PC-3 (cell line): ENCODE measurements around the gene MED12. TPM values are rescaled to one million over a fixed set of nuclear protein-coding genes. Genes with fewer than 3 reads are reported as not detected.
A peak's percentile ranks its signal among the peaks of the same experiment; 100 is the strongest.

Source experiments
- ATAC-seq: fragments of 200-7000 bp; cut with Tn5 transposase; 2 replicates; pipeline ENCODE4 v1.9.1; 2020; ENCODE audit warnings: mild to moderate bottlenecking, moderate library complexity
- BruUV-seq: library from RNA; stranded (reverse); fragments of 400-500 nt; replicated peaks from 2 replicates; lab custom pipeline; 2021; lab: Mats Ljungman, UMichigan
- CTCF ChIA-PET: fragments of 300-600 bp; sonication (Branson Sonifier 250); formaldehyde crosslinking; loops from one replicate; lab custom pipeline; 2022; ENCODE audit warnings: antibody characterized with exemption; lab: Charles Lee
- POLR2A ChIA-PET: fragments of 300-600 bp; sonication (Branson Sonifier 250); formaldehyde crosslinking; loops from one replicate; lab custom pipeline; 2022; ENCODE audit warnings: antibody characterized with exemption; ENCODE audit not compliant: unreplicated experiment; lab: Charles Lee
- DNase-seq: peaks from one replicate; pipeline ENCODE4 v3.0.0-alpha.2; 2015
- H2AFZ ChIP-seq: fragments of 300-600 bp; sonication (generic); 2 replicates; pipeline ENCODE4 v1.6.0; 2016; ENCODE audit warnings: antibody characterized with exemption, low read length
- H3F3A ChIP-seq: fragments of 300-600 bp; sonication (generic); one replicate; pipeline ENCODE4 v1.6.0; 2017; ENCODE audit warnings: antibody characterized with exemption, low read length, control low read depth, mild to moderate bottlenecking; ENCODE audit not compliant: unreplicated experiment
- H3K27ac ChIP-seq: fragments of 300-600 bp; sonication (generic); 2 replicates; pipeline ENCODE4 v1.5.1; 2016; ENCODE audit warnings: mild to moderate bottlenecking, low read length
- H3K27me3 ChIP-seq: fragments of 300-600 bp; sonication (generic); 2 replicates; pipeline ENCODE4 v1.6.1; 2016; ENCODE audit warnings: low read length, mixed read lengths
- H3K36me3 ChIP-seq: fragments of 300-600 bp; sonication (generic); 2 replicates; pipeline ENCODE4 v1.6.1; 2016; ENCODE audit warnings: low read depth, mixed run types, low read length, mixed read lengths
- H3K4me1 ChIP-seq: fragments of 300-600 bp; sonication (generic); 2 replicates; pipeline ENCODE4 v1.5.1; 2016; ENCODE audit warnings: low read length; ENCODE audit not compliant: insufficient read depth
- H3K4me2 ChIP-seq: fragments of 300-600 bp; sonication (generic); 2 replicates; pipeline ENCODE4 v1.6.0; 2016; ENCODE audit warnings: low read length
- H3K4me3 ChIP-seq: fragments of 300-600 bp; sonication (generic); 2 replicates; pipeline ENCODE4 v1.5.1; 2016; ENCODE audit warnings: mild to moderate bottlenecking, low read length, mixed read lengths
- H3K79me2 ChIP-seq: fragments of 300-600 bp; sonication (generic); 2 replicates; pipeline ENCODE4 v1.6.1; 2017; ENCODE audit warnings: low read length, mixed read lengths
- H3K9ac ChIP-seq: fragments of 300-600 bp; sonication (generic); 2 replicates; pipeline ENCODE4 v1.6.0; 2016; ENCODE audit warnings: mild to moderate bottlenecking, low read length
- H3K9me2 ChIP-seq: fragments of 300-600 bp; sonication (generic); replicated peaks from 2 replicates; pipeline ENCODE4 v1.6.1; 2016; ENCODE audit warnings: mixed run types, low read length, mixed read lengths
- H3K9me3 ChIP-seq: fragments of 300-600 bp; sonication (generic); 2 replicates; pipeline ENCODE4 v1.6.1; 2016; ENCODE audit warnings: low read length, mixed read lengths
- H4K20me1 ChIP-seq: fragments of 300-600 bp; sonication (generic); 2 replicates; pipeline ENCODE4 v1.6.1; 2016; ENCODE audit warnings: low read length, mixed read lengths
- CTCF ChIP-seq: fragments of 300-600 bp; sonication (generic); conservative IDR thresholded peaks from 2 replicates; pipeline ENCODE4 v1.5.1; 2017; ENCODE audit warnings: antibody characterized with exemption, low read depth, mild to moderate bottlenecking, low read length
- EZH2 ChIP-seq: fragments of 300-600 bp; sonication (generic); IDR thresholded peaks from one replicate; pipeline ENCODE4 v1.6.1; 2017; ENCODE audit warnings: antibody characterized with exemption, mild to moderate bottlenecking, low read length; ENCODE audit not compliant: unreplicated experiment
- EZH2phosphoT487 ChIP-seq: fragments of 300-600 bp; sonication (generic); IDR thresholded peaks from 2 replicates; pipeline ENCODE4 v1.6.1; 2018; ENCODE audit warnings: mild to moderate bottlenecking, antibody characterized with exemption, low read length, borderline replicate concordance
- intact Hi-C: fragments of 100-400 bp; cut with micrococcal nuclease; formaldehyde crosslinking; loops from 2 replicates; pipeline ENCODE4 v1.9.0; 2023
- total RNA-seq: library from RNA; depleted of rRNA; stranded (reverse); fragments of >200 nt; gene quantifications from 2 replicates; pipeline ENCODE4 v1.2.3, GENCODE V29; 2014

Gene MED12
- total RNA-seq, 1 experiment from 2014 or later, result 45.8 TPM

- CTCF ChIA-PET, result no interaction called here
These were observed 26.3 kb downstream of the MED12 start, which contains the start of gene NLGN3 for GRCh38 chrX:71144651-71145050. TSS of gene NLGN3 (plus strand) at chrX:71144841. CDS start at chrX:71147750, 2,909 bp downstream.

DNA sequence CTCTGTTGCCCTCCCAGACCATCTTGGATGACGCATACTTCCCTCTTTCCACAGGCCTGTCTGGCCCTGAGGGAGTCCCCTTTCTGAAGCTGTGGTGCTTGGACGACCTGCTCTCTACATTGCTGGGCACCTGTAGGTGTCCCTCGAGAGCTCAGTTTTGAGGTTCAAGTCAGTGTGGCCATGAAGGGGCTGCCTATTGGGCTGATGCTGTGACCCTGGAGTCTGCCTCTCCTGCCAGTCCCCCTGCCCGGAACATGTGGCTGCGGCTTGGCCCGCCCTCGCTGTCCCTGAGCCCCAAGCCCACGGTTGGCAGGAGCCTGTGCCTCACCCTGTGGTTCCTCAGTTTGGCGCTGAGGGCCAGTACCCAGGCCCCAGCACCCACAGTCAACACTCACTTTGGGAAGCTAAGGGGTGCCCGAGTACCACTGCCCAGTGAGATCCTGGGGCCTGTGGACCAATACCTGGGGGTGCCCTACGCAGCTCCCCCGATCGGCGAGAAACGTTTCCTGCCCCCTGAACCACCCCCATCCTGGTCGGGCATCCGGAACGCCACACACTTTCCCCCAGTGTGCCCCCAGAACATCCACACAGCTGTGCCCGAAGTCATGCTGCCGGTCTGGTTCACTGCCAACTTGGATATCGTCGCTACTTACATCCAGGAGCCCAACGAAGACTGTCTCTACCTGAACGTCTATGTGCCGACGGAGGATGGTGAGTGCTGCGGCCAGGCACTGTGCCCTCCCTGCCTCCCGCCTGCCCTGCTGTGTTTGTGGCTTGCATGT is 29.3 kb downstream of the MED12 start:
- intact Hi-C loops, result no loop called here
- Histone ChIP-seq H3K4me1 (peaks cover 10% of the 10 kb centered on the region), H3K36me3 (no peaks in the 10 kb centered on the region), H2AFZ (no peak overlapping the region), H4K20me1 (no peaks in the 10 kb centered on the region), H3K27ac (no peak overlapping the region), H3K9ac (no peak overlapping the region), H3K9me2 (no peaks in the 10 kb centered on the region), H3F3A (no peaks in the 10 kb centered on the region), H3K4me3 (no peak overlapping the region), H3K79me2 (no peaks in the 10 kb centered on the region), H3K27me3 (no peaks in the 10 kb centered on the region), H3K9me3 (no peaks in the 10 kb centered on the region), H3K4me2 (no peak overlapping the region)
- CTCF ChIA-PET, result no interaction called here
- ATAC-seq (no peak), DNase-seq (no peak)
- POLR2A ChIA-PET, result no interaction called here
- TF ChIP-seq EZH2phosphoT487, result no peak
- TF ChIP-seq CTCF, result no peak
- TF ChIP-seq EZH2, result no peak
- no TSS peak for BruUV-seq

More at GRCh38 chrX:71144651-71145050, 26.3 kb downstream of the MED12 start, which contains the start of gene NLGN3:
- H3K4me1 ChIP-seq, result peaks cover 10% of the 10 kb centered on the region
- POLR2A ChIA-PET, result interaction anchor here (0.7 kb wide), 1 partner anchor 26 kb away, joined by 3 read pairs; the partner anchor contains the start of gene MED12
- DNase-seq, result no peak
- H2AFZ ChIP-seq, result no peak within 1 kb of the TSS
- no peak within 1 kb of the TSS for H3K9ac ChIP-seq
- intact Hi-C loops, result no loop called here
- H3F3A ChIP-seq, result no peaks in the 10 kb centered on the region
- no peaks in the 10 kb centered on the region for H3K9me3 ChIP-seq
- no peaks in the 10 kb centered on the region for H3K79me2 ChIP-seq
- TF ChIP-seq EZH2phosphoT487 (no peak), CTCF (no peak), EZH2 (no peak)
- no peak within 1 kb of the TSS for H3K27ac ChIP-seq
- peak within 1 kb of the TSS; percentile 77; the same call in 1 of the 2 replicates for H3K4me2 ChIP-seq
- H4K20me1 ChIP-seq, result no peaks in the 10 kb centered on the region
- H3K36me3 ChIP-seq, result no peaks in the 10 kb centered on the region
- H3K4me3 ChIP-seq, result no peak within 1 kb of the TSS
- BruUV-seq, result no TSS peak
- no peaks in the 10 kb centered on the region for H3K27me3 ChIP-seq
- no peaks in the 10 kb centered on the region for H3K9me2 ChIP-seq
- ATAC-seq, result no peak

DNA sequence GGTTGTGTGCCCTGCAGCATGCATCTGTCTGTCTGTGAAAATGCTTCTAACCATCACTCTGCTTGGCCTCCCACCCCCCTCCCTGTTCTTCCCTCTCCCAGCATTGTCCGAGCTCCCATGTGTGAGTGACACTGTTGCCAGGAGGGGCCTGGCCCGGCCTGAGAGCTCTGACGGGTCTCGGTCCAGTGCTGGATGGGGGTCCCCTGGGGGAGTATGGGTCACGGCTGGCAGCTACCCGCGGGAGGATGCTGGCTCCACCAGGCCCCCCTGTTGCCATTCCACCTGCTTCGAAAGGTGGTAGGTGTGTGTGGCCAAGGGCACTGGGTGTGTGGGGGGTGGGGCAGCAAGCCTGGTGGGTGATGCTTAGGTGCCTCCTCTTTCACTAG is 29.9 kb downstream of the MED12 start:
- no peak overlapping the region for H3K4me3 ChIP-seq
- DNase-seq (no peak), ATAC-seq (no peak)
- no TSS peak for BruUV-seq
- no peak overlapping the region for H3K9ac ChIP-seq
- intact Hi-C loops, result no loop called here
- ChIA-PET POLR2A (no interaction called here), CTCF (no interaction called here)
- H3F3A ChIP-seq, result no peaks in the 10 kb centered on the region
- no peaks in the 10 kb centered on the region for H3K27me3 ChIP-seq
- H3K4me1 ChIP-seq, result peaks cover 10% of the 10 kb centered on the region
- no peaks in the 10 kb centered on the region for H3K9me2 ChIP-seq
- no peaks in the 10 kb centered on the region for H3K79me2 ChIP-seq
- no peak overlapping the region for H3K27ac ChIP-seq
- no peaks in the 10 kb centered on the region for H3K36me3 ChIP-seq
- no peak overlapping the region for H3K4me2 ChIP-seq
- no peak for TF ChIP-seq CTCF
- TF ChIP-seq EZH2phosphoT487, result no peak
- no peak for TF ChIP-seq EZH2
- H2AFZ ChIP-seq, result no peak overlapping the region
- no peaks in the 10 kb centered on the region for H3K9me3 ChIP-seq
- H4K20me1 ChIP-seq, result no peaks in the 10 kb centered on the region
